ENCODE data around the gene CD7.
A peak's percentile ranks its signal among the peaks of the same experiment; 100 is the strongest.

Gene CD7

GRCh38 chr17:82277851-82278250 lies 39.6 kb downstream of the CD7 start:
- DNase-seq (ENCODE audit: low read depth) = no peak

GRCh38 chr17:82276938-82277337 lies 40.5 kb downstream of the CD7 start:
- no peak for DNase-seq (ENCODE audit: low read depth)

DNA sequence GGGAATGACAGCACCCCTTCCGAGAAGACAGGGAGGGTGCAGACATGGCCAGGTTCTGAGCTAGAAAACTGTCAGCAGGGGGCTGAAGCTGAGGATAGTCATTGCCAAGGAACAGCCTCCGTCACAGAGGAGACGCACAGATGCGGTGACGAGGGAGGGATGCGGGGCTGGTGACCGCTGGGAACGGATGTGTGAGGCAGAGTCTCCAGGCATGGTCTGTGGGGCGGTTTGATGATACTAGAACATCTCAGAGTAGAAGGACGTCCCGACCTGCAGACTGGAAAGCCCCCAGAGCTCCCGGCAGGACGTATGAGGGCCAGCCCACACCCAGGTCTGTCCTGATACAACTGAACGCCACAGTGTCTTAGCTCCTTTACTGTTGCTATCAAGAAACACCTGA lies 42.1 kb downstream of the CD7 start:
- DNase-seq (ENCODE audit: low read depth) = no peak

GRCh38 chr17:82274134-82275020 lies 43.0 kb downstream of the CD7 start:
- DNase-seq (ENCODE audit: low read depth) = no peak

DNA sequence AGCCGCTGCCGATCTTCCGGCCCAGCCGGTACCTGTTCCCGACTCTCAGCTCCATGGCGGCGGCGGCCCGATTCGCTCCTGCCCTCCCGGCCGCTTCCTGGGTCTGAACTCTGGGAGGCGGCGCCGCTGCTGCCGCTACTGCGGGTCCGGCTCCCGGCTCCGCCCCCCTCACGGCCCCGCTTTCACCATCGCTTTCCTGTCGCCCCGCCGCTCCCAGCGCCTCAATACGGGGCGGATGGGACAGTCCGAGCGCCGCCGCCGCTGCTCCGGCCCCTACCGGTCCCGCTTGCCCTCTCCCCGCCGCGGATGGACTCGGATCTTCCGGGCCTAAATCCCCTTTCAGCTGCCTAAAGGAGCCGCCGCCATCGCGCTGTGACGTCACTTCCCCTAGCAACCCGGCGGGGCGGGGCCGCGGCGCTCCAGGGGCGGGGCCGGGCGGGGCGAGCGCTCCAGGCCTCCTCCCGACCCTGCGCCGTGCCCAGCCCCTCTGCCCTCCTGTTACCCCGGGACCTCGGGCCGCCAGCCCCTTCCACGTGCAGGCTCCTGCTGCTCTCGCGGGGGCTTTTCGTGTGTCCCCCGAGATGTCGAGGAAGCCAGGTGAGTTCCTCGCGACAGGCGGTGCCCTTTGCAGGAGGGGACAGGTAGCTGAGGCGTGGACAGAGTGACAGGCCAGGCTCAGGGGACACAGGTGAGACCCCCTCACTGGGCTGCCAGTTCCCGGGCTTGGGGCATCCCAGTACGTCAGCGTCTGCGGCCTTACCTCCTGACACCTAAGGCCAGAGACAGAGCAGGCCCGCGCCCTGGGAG lies 43.9 kb downstream of the CD7 start, which contains the start of gene CSNK1D:
Gene CSNK1D, minus strand, starts transcription at position 374 of the 807 bp plus-strand sequence. Its CDS starts 319 bp downstream, at position 55.
- DNase-seq (ENCODE audit: low read depth) = peak; percentile 88

GRCh38 chr17:82272495-82273326 lies 44.7 kb downstream of the CD7 start:
- DNase-seq (ENCODE audit: low read depth) = no peak

- no peak for DNase-seq (ENCODE audit: low read depth)
Measured at GRCh38 chr17:82271401-82271800, 46.0 kb downstream of the CD7 start.

GRCh38 chr17:82270651-82271050 lies 46.8 kb downstream of the CD7 start:
- DNase-seq (ENCODE audit: low read depth) = no peak

DNA sequence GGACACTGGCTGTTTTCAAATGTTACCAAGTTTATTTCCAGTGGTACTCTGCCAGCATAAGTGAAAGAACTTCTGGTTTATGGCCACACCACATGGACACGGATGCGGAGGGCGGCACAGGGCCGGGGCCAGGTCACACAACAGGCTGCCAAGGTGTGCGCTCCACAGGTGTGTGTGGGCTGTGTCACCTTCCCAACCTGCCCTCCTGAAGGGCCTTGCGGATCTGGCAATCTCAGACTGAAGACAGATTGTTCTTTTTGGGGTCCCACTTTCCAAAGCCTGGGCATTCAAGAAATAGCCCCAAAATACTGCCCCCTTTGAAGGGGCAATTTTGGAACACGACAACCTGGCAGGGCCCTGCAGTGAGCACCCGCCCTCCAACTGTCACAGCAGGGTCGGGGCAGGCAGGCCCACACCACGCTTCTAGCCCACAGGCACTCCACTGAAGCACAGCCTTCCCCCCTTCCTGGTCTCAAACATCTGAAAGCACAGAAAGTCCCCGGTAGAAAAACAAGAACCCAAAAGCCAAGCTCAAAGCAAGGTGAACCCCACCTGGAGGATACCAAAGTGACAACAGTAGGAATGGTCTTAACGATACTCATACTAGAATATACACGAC lies 47.4 kb downstream of the CD7 start:
- no peak for DNase-seq (ENCODE audit: low read depth)

GRCh38 chr17:82269138-82269881 lies 48.1 kb downstream of the CD7 start:
- no peak for DNase-seq (ENCODE audit: low read depth)

DNA sequence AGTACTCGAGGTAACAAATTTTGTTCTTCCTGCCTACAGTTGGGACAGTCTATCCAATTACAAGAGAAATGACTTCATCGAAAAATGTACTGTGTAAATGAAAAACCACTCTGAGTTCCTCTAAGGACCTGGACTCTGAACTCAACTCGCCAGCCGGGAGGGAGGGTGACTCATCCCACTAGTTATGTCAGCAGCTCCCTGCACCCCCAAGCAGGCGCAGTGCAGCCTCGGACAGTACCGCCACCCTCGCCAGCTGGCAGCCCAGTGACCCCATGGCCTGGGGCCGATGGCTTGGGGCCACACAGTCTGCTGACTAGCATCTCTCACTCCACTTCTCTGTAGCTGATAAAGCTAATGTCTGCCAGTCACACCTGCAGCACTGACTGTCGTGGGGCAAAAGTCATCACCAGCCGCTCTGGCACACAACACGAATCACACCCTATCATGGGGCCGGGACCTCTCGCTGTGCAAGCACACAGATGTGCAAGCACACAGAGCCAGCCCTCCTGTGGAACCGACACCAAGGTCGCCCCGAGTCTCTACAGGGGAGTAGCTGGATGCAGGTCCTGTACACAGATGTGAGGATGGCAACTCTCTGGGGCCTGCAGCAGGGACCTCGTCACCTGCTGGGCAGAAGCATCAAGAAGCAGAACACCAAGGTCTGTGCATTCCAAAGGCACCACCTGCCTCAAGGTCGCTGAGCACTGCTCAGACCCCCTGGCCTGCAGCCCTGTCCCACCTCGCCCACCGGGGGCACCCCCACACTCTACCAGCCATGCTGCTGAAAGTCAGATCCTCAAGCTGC lies 49.6 kb downstream of the CD7 start:
- peak; percentile 16 for DNase-seq (ENCODE audit: low read depth)

GRCh38 chr17:82266142-82266541 lies 51.3 kb downstream of the CD7 start:
- no peak for DNase-seq (ENCODE audit: low read depth)

All from stimulated activated CD8-positive, alpha-beta memory T cell treated with anti-CD3 and anti-CD28 coated beads, Interleukin-15, amount 100 ng/mL, for 1 hour (primary cell).